ENCODE measurements around the gene CBX1.

Gene CBX1

DNA sequence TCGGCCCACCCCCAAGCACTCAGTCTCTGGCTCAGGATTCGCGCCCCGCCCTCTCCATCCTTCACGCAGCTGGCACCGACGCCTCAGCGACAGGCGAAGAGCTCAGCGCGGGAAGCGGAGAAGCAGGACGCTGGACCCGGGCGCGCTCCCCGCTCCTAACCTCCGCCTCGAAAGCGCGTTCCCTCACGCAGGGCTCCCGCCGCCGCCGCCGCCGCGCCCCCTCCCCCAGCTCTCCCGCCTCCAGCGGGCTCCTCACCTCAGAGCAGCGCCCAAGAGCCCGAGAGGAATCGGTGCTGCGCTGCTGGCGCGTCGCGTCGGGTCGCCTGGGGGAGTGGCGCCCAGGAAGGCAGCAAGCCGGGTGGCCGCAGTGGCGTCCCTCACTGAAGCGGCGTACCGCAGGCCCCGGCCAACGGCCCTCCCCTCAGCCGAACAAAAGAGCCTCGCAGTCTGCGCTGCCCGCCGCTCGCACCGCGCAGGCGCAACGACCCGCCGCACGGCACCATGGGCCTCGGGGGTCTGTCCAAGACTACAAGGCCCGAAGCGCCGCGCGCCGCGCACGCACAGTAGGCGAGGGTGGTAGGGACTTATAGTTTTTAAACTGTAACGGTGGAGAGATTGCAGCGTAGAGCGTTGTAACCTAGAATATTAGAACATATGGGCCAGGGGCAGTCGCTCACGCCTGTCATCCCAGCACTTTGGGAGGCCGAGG is at the start of gene CBX1:
TSS of gene CBX1 (minus strand) at position 467 of the 709 bp plus-strand sequence. CDS start 24,474 bp downstream, outside the sequence.
- in situ Hi-C loops (cut with MboI; ENCODE audit: low sequenced_read_pairs) = no loop called here

DNA sequence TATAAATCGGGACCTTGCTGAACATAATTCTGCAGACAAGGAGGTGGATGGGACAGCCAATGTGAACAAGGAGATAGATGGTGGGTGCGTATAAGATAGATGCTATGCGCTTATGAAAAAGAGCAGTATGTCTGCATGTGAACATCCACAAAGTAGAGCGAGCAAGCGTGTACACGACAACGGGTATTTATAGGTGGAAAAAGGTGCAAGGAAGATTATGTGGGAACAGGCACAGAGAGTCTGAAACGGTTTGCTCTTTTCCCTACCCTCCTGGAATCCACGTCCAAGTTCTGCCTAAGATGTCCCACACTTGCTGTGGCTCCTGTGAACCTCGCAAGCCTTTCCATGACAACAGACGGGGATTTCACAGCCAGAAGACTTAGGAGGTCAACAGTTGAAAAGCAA is 49.3 kb upstream of the CBX1 start:
- in situ Hi-C loops (cut with MboI; ENCODE audit: low sequenced_read_pairs) = no loop called here

DNA sequence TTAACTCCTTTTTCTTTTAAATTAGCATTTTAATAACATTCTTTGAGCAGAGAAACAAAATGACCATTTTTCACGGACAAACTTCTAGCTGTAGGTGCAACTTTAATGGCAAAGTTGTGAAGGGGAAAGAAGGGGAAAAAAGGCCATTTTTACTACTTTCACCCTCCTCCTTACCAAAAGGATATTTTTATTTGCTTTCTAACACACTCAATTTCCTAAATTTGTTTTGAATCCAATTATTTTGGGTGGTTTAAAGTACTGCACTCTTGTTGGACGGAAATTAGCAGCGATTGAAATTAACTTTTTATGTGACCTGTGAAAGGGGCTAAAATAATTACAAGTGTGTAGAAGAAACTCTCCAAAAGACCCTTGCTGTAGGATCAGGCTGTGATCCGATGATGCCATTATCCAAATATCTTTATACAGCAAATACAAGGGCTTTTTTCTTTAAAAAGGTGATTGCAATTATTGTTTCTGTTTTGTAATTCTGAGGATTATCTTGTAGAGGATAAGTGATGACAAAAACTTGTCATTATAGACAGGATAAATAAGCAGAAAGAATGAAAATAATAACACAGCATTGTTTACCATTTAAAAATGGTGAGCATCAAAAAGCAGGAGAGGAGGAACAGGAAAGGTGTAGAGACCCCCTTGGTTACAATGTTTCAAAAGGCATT is 48.6 kb upstream of the CBX1 start:
- in situ Hi-C loops (cut with MboI; ENCODE audit: low sequenced_read_pairs) = no loop called here

DNA sequence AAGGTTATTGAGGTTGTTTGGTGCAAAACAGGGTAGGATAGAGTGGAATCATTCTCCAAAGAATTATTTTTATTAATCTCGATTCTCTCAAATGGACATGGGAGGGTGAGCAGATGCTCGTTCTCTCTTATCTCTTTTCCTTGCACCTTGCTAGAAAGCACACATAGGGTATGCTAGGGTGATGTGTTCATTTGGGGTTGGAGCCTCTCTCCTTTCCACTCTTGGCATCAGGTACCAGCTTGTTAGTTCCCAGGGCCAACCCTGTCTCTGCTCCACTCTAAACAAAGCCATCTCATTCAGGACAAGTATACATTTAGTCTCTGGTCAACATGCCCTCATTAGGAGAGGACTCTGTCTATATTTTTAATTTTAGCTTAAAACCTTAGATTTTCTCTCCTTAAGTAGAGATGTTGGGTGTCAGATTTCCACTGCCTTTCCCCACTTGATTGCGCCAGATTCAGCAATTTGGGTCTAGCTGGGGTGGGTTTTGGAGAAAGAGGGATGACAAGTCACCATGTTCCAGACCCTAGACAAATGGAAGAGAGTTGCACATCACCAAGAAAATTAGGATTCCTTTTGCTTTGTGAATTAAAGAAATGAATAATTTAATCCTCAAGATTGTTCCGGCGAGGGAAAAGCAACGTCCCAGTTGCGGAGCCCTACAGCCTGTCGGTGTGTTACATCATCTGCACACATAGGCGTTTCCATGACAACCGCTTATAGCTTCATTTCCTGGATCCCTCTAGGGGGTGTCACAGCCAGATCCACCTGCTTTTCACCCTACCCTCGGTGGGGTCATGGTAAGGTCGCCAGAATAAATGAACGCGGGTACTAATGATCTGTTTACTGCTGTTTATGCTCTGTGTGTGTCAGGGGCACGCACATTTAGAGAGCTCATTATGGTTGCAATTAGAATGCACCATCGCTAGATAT is 47.8 kb upstream of the CBX1 start:
- in situ Hi-C loops (cut with MboI; ENCODE audit: low sequenced_read_pairs) = no loop called here

DNA sequence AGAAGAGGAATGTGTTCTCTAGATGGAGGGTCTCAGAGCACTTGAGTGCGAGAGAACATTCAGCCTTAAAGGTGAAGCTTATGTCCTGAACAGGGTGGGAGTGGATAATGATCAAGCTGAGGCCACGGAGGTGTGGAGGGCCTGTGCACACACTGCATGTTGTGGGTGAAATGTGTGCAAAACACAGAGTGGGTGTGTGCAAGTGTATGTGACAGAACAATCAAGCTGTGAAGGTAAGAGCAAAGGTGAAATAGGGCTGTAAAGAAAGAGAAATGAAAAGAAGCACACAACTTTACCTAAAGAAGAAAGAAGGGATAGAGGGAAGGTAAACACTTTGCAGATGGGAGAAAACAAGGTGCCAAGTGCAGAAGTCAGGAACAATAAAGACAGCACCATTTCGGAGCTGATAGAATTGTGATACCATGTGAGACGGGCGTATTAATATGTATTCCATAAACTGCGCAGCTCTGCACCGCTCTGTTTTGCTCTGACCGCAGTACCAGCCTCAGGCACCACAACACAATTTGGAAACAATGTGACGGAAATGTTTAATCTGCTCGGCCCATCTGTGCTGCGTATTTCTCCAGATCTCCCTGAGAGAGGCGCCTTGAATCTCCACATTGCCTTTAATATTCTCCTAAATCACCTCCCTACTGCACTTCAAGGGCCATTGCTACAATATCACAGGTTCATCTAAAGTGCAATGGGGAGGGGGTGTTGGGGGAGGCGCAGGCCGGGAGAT is 46.9 kb upstream of the CBX1 start:
- in situ Hi-C loops (cut with MboI; ENCODE audit: low sequenced_read_pairs) = no loop called here

DNA sequence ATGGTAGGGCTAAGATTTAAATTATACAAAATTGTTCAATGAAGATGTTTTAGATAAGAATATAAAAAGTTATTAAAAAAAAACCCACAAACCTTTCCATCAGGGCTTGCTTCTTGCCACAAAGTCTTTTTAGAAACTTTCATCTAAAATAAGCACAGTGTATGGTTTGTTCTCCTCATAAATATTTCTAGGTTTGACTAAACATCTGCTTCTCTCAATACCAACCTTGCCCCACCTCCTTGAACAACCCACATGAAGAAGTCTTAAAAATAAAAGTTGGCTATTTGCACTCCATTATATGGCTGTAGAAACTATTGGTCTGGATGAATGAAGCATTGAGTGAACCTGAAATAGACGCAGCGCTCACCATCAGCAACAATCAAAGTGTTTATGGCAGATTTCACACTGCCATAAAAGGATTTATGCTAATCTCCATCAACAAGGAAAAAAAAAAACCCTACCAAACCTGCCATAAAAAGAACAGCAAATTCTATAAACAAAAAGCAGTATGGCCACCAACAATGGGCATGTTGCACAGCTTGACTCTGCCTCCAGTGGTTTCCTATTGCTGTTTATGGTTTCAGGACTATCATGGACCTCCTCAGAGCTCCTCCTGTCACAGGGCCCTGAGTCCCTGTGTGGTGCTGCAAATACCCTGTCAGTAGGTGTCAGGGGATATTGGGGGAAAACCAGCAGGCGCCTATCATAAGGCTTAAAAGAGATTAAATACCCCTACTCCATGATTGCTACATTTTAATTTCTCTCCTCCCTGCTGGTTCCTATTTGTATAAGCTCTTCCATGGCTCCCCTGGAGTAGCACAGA is 43.9 kb upstream of the CBX1 start:
- in situ Hi-C loops (cut with MboI; ENCODE audit: low sequenced_read_pairs) = no loop called here

DNA sequence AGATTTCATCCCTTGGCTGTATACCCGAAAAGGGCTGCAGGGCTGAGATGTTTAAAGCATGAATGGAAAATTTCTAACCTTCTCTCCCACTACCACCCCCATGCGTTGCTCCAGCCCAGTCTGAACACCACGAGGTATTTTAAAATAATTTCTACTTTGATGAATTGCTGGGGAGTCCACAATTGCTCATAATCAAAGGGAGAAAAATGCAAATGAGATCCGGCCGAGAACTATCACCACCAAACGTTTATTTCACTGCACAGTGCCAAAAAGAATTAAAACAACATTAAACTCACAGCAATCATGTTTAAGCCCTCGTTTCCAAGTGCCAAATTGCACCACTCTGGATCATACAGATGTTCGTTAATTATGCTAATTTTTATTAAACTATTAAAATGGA is 43.0 kb upstream of the CBX1 start:
- in situ Hi-C loops (cut with MboI; ENCODE audit: low sequenced_read_pairs) = no loop called here

DNA sequence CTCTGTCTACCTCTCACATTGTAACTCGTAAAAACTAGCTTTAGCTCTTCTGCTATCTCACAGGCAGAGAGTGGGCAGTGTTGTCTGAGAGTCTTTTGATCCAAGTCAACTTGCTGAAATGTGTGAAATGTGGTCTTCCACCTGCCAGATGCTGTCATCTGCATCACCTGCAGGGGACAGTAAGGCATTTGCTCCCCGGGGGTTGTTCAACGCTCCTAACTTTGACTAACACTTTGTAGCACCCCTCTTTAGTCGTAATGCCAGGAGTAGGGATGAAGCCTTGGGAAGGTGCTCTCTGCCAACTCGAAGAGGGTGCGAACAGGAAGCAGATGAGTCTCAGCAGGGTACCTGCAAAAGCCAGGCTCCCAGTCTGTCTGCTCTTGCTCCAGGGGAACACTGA is 42.4 kb upstream of the CBX1 start:
- in situ Hi-C loops (cut with MboI; ENCODE audit: low sequenced_read_pairs) = no loop called here

DNA sequence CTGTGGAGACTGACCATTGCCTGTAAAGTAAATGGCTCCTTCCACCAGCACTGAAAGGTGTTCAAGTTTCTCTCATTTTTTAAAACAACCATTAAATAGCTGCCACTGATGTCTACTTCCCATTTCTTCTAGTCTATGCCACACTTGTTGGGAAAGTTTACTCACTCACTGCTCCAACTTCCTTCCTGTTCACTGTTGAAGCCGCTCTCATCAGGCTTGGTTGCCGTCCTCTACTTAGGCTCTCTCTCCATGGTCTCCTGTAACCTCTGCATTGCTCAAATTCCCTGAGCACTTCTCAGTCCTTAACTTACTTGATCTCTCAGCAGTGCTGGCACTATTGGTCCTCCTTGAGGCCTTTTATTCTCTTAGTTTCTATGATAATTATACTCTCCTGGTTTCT is 38.7 kb upstream of the CBX1 start:
- in situ Hi-C loops (cut with MboI; ENCODE audit: low sequenced_read_pairs) = loop anchor here (5.0 kb wide), 1 partner anchor 113 kb away; no protein-coding TSS in a partner anchor

DNA sequence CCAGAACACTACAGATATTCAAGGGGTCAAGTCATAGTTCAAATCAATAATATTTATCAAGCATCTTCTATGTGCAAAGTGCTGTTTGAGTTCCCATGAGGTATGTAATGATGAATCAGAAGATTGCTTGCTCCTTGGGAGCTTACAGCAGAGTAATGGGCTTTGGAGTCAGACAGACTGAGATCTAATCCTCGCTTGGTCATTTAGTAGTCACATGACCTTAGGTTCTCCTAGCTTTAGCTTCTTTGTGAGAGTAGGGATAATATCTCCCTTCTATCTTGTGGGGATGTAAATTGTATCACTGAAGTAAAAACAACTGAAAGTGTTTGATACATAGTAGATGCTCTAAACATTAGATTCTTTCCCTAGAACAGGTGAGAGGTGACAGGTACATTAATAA is 36.4 kb upstream of the CBX1 start:
- in situ Hi-C loops (cut with MboI; ENCODE audit: low sequenced_read_pairs) = loop anchor here (5.0 kb wide), 1 partner anchor 110 kb away; no protein-coding TSS in a partner anchor

DNA sequence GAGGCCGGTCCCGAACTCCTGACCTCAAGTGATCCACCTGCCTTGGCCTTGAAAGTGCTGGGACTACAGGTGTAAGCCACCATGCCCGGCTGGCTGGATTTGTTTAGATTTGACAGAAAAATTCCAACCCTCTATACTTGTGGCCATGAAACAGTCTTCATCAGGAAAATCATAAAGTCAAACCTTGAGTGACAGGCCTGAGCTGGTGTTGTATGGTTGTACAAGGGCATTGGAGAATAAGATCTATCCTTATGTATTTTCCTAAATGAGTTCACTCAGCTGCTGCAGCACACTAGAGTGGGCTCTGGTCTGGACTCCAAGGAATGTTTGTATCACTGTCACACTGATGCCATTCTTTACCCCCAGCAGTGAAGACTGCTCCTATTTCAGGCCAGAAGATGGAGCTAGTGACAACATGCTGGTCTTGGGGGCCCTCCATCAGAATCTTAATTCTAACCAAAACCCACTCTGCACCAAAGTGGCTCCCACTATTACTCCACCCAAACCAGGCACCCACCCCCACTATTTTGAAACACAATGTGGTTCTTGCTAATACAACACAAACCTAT is 33.7 kb upstream of the CBX1 start:
- in situ Hi-C loops (cut with MboI; ENCODE audit: low sequenced_read_pairs) = loop anchor here (5.0 kb wide), 1 partner anchor 108 kb away; no protein-coding TSS in a partner anchor

DNA sequence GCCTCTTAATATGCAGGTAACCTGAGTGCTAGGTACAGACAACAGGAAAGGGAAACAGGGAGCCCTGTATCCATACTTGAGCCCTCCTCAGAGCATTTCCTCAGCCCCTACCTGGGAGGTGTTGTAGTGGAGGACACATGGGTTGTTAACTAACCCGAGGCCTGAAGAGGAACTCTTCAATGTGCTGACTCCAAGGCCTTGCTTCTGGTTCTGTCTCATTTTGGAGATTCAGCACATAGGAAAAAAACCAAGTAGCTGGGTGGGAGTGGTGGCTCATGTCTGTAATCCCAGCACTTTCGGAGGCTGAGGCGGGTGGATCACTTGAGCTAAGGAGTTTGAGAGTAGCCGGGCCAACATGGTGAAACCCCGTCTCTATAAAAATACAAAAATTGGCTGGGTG is 31.1 kb upstream of the CBX1 start:
- in situ Hi-C loops (cut with MboI; ENCODE audit: low sequenced_read_pairs) = no loop called here

DNA sequence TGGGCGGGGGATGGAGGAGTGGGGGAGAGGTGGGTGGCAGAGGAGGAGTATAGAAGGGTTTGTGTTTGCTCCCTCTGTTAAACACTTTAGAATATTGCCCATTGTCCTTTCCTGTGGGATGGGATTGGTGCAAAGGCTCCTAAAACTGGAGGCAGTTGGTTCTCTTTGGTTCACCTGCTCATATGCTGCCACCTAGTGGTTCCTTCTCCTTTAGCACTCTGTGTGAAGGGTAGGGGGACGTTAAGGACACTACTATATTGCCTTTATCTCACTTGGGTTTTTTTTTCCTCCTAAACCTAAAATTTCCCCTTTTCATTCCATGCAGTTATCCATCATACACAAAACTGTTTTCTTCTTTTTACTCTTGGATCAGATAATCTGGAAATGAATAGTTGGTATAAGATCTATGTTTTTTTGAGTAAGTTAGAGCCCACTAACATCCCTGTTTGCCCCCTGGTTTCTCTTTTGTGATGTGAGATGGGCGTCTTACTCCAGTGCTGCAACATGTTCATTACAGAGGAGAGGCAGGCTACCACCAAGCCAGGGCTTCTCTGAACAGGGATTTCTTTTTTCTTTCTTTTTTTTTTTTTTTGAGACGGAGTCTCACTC is 30.0 kb upstream of the CBX1 start:
- in situ Hi-C loops (cut with MboI; ENCODE audit: low sequenced_read_pairs) = no loop called here

DNA sequence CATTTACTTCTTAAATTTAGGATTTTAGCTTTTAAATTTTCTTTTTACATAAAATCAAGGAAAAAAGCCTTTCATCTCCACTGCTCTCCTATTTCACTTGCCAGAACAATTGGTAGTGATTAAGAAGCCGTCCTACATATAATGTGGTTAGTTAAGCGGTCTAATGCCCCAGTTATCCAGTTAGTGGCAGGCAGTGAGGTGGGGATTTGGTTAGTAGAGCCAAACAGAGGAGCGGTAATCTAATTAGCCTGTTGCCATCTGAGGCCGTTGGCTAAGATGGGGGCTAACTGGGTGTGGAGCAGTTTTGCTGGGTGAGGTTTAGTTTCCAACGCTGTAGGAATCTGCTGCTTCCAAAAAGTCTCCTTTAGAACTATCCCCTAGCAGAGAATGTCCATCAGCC is 28.7 kb upstream of the CBX1 start:
- in situ Hi-C loops (cut with MboI; ENCODE audit: low sequenced_read_pairs) = no loop called here

DNA sequence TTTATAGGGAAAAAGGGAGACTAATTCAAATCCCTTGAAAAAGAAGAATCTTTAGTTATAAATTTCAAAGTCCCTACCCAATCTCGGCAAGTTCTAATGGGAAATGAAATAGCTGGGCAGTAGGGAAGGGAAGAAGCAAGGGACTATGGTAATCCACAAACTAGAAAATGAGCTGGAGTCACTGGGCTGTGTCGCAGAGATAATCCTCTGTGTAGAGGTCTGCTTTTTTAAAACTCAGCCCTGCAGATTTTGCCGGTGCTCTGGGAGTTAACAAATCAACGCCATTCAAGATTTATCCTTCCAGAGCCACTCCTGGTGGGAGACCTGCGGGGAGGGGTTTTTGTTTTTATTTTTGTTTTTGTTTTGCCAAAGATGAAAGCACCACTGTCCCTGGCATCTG is 27.1 kb upstream of the CBX1 start:
- in situ Hi-C loops (cut with MboI; ENCODE audit: low sequenced_read_pairs) = no loop called here

DNA sequence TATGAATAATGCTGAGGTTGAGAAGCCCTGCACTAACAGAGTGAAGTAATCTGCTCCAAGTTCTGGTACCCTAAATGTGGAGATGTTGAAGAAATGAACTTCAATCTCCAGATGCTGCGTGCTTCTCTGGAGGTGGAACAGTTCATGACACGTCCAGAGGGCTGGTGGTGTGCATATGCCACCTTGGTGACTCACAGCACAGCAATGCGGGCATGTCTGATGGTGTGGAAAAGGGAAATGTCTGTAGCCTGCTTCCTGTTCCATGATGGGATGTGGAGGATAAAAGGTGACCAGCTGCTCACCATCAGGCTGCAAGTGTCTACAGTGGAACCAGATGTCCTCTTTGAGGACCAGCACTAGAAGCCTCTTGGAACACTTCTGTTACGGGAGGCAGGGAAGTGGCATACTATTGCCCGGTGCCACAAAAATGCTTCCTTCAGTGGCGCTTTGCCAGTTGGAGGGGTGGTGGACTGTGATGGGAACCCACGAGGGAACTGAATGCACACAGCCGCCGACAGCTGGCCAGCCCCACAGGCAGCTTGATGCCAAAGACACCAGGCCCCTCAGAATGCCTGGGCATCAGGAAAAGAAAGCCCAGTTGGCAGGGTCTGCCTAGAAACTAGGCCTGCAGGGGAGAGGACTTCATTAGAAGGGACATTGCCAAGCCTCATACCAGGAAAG is 26.2 kb upstream of the CBX1 start:
- in situ Hi-C loops (cut with MboI; ENCODE audit: low sequenced_read_pairs) = no loop called here

DNA sequence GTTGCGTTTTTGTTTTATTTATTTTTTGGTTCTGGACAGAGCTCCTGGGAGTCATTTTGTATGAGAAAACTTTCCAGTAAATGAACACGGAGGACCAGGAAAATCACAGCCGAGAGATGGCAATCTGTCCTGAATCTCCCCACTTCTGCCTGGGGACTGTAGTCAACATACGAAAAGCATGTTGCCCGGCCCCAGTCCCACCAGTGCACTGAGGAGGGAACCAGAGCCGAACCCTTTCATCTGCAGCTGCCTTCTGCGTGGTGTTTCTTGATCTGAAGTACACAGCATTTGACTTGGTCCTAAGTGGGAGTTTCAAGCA is 25.2 kb upstream of the CBX1 start:
- in situ Hi-C loops (cut with MboI; ENCODE audit: low sequenced_read_pairs) = no loop called here

DNA sequence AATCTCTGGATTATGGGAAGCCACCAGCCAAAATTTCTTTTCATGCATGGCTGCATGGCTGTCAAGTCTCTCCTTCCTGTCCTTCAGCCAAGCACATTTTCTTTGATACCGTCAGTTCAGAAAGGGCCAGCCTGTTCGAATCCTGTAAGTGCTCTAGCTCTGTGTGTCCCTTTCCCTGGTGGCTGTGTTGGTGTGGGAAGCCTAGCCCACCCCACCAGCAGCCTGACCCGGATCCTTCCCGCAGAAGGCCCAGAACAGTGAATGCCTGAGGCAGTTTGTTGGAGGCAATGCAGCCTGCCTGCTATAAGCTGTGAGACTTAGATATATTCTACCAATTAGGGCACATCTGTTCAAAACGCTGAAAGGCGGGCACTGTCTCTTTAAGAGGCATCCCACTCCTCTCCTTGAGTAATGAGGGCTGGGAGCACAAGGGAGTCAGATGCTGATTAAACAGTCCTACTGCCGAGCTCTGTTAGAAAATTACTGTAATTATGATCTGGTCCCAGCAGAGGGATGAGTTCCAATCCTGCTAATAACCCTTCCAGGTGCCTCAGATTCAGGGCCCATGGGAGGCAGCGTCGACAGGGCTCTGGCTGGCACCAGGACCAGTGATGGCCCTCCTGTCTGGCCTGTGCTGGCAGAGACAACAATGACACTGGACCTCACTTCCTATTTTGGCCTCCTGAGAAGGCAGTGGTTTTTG is 24.7 kb upstream of the CBX1 start:
- in situ Hi-C loops (cut with MboI; ENCODE audit: low sequenced_read_pairs) = no loop called here

Data from HL-60/S4 (cell line).